SW480 (cell line): ENCODE results near the gene SEPHS1.
"Not testable (repeated sequence)": the region's sequence is repeated elsewhere in the genome, so short reads cannot be mapped to it uniquely, and the experiment has no call there.

ENCODE experiments used
- DNase-seq: peaks from one replicate; pipeline ENCODE4 v3.0.0-alpha.2; 2016; ENCODE audit warnings: low spot score

The SEPHS1 gene

GRCh38 chr10:13360587-13360986 lies 12.5 kb upstream of the SEPHS1 start:
- DNase-seq = no peak

- DNase-seq = no peak
Observed at GRCh38 chr10:13356392-13356791, 8.3 kb upstream of the SEPHS1 start.

- DNase-seq = no peak
Observed at GRCh38 chr10:13354783-13355182, 6.7 kb upstream of the SEPHS1 start.

- no peak for DNase-seq
Observed at GRCh38 chr10:13352519-13352918, 4.4 kb upstream of the SEPHS1 start.

- no peak for DNase-seq
Observed at GRCh38 chr10:13351340-13351915, 3.3 kb upstream of the SEPHS1 start.

GRCh38 chr10:13349463-13350274 lies 1.6 kb upstream of the SEPHS1 start:
- peak; percentile 38 for DNase-seq

- DNase-seq = peak; percentile 82
Observed at GRCh38 chr10:13347500-13348156, 465 bp downstream of the SEPHS1 start.

GRCh38 chr10:13347043-13347499 lies 1.0 kb downstream of the SEPHS1 start:
- DNase-seq = no peak

GRCh38 chr10:13346283-13347042 lies 1.6 kb downstream of the SEPHS1 start:
- no peak for DNase-seq

GRCh38 chr10:13340626-13341376 lies 7.3 kb downstream of the SEPHS1 start:
- DNase-seq = no peak

- no peak for DNase-seq
Observed at GRCh38 chr10:13340068-13340467, 8.0 kb downstream of the SEPHS1 start.

GRCh38 chr10:13338390-13339110 lies 9.5 kb downstream of the SEPHS1 start:
- DNase-seq = no peak

GRCh38 chr10:13337827-13338196 lies 10.3 kb downstream of the SEPHS1 start:
- DNase-seq = peak; percentile 48

- no peak for DNase-seq
Observed at GRCh38 chr10:13337128-13337826, 10.8 kb downstream of the SEPHS1 start.

GRCh38 chr10:13335881-13336280 lies 12.2 kb downstream of the SEPHS1 start:
- DNase-seq = no peak

- DNase-seq = no peak
Observed at GRCh38 chr10:13334556-13334955, 13.5 kb downstream of the SEPHS1 start.

- DNase-seq = no peak
Observed at GRCh38 chr10:13331646-13332045, 16.4 kb downstream of the SEPHS1 start.

- DNase-seq = not testable (repeated sequence)
Observed at GRCh38 chr10:13330980-13331379, 17.1 kb downstream of the SEPHS1 start.

- no peak for DNase-seq
Observed at GRCh38 chr10:13329565-13329964, 18.5 kb downstream of the SEPHS1 start.

- DNase-seq = no peak
Observed at GRCh38 chr10:13328613-13329012, 19.5 kb downstream of the SEPHS1 start.
